Pancreas (tissue), 10 donors: Measurements from ENCODE around the gene RDH8. TPM values are rescaled to one million over a fixed set of nuclear protein-coding genes. Genes with fewer than 3 reads are reported as not detected.

Source experiments
- ATAC-seq, 4 donors: fragments of 200-7000 bp; cut with Tn5 transposase; one replicate each; pipeline versions ENCODE4 v1.8.0 to v1.9.1; 2020; ENCODE audit warnings: mild to moderate bottlenecking in 4 of 4, moderate library complexity in 4 of 4
- DNase-seq, 6 donors: peaks; one replicate each; pipeline ENCODE4 v3.0.0-alpha.2; 2020
- FAIRE-seq: peaks from 2 replicates; lab custom pipeline; 2012; peaks lifted over from hg19 to GRCh38; lab: Jason Lieb, UNC
- H3K27ac ChIP-seq, 4 donors: fragments of 200-600 bp; sonication (generic); 1 replicate in 3 of 4; 2 replicates in 1 of 4; pipeline versions ENCODE4 v1.5.0 to v1.8.0; 2020
- H3K27me3 ChIP-seq, 4 donors: fragments of 200-600 bp; one replicate each; pipeline ENCODE4 v1.8.0; 2021
- H3K36me3 ChIP-seq, 3 donors: fragments of 200-600 bp; sonication (generic) in 1 of 3; one replicate each; pipeline versions ENCODE4 v1.5.0 to v1.8.0; 2020 to 2021
- H3K4me1 ChIP-seq, 3 donors: fragments of 200-600 bp; one replicate each; pipeline ENCODE4 v1.8.0; 2021
- H3K4me3 ChIP-seq, 4 donors: fragments of 200-600 bp; sonication (generic) in 2 of 4; one replicate each; pipeline versions ENCODE4 v1.5.0 to v1.8.0; 2020 to 2021
- H3K9me3 ChIP-seq, 4 donors: fragments of 200-600 bp; one replicate each; pipeline ENCODE4 v1.8.0; 2021
- CTCF ChIP-seq, 4 donors: fragments of 200-600 bp; sonication (generic) in 3 of 4; IDR thresholded peaks; one replicate each; pipeline versions ENCODE4 v1.5.0 to v1.8.0; 2021; ENCODE audit warnings: antibody characterized with exemption in 4 of 4
- WGBS, 2 donors: extraction: QIAGEN DNeasy Blood & Tissue Kit; methylation state at CpG; one replicate each; pipeline ENCODE4 v1.1.7; 2013; 5-methylcytosine and 5-hydroxymethylcytosine counted together
- intact Hi-C, 3 donors: fragments of 100-400 bp; cut with DNase I; formaldehyde crosslinking; loops; one replicate each; pipeline versions ENCODE4 v1.11.1 to v1.14.2; 2022
- polyA plus RNA-seq, 2 donors: library from polyadenylated mRNA; stranded (reverse); fragments of 200-250 nt; gene quantifications; one replicate each; pipeline ENCODE4 v1.2.3, GENCODE V29; 2013
- total RNA-seq, 6 donors: library from RNA; stranded (reverse); fragmentation: NEBNext Ultra II Directional in 4 of 6; extraction: Animal tissue kit (Norgen Biotek cat#: 25700) in 4 of 6; gene quantifications; one replicate each; pipeline versions ENCODE4 v1.2.1 to v1.2.4, GENCODE V29; 2021 to 2023
- donor health status: healthy with polysubstance abuse.
- donor health status: DM: no; HTN: no; CAD: no; lungs with moderate emphysema.
- donor health status: DM: no; HTN: no; CAD: no.
- donor health status: control.
- donor health status: control.
- donor health status: Bipolar disorder and iron deficiency.
- donor health status: DM: yes; HTN: yes; CAD: no.
- donor health status: DM: no; HTN: no; CAD: no.
- donor health status: DM: no; HTN: no; CAD: no.
- donor health status: DM: yes; HTN: yes; CAD: no.

RDH8 gene
- total and polyA plus RNA-seq, 8 donors = not detected

DNA sequence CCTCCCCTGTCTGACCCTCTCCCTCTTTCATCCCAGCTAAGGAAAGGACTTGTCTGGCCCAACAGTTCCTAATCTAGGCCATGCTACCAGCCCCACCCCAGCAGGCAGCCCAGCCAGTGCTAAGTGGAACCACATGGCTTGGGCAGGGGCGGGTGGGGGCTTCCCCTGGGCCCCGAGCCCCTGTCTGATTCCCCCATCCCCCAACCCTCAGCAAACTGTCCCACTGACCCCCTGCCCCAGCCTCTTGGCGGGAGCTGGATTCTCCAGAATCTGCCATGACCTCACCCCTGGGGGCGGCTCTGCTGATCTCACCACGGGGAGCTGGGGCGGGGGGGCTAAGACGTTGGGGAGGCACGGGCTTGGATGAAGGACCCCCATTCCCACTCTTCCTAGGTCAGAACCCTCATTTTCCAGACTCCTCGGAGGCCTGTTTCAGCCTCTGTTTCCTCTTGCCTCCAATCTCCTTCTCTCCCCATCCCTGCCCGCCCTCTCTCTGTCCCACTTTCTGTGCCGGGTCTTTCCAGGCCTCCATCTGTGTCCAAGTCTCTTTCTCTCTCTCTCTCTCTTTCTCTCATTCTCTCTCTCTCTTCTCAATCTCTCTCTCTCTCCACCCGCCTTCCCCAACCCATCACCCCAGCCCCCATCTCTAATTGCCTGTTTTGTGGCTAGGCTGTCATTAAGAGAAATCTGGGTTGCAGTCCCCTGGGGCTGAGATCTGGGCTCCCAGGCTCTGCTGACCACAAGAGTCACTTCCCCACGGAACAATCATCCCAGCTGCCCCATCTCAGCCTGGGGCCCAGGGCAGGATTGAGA lies 5.7 kb upstream of the RDH8 start:
- intact Hi-C loops = no loop called here
- FAIRE-seq (no peak), DNase-seq (peak in 1 of 6 donors; percentile 26), ATAC-seq (peak in 2 of 4 donors; percentile 2 to 6)
- H3K36me3 ChIP-seq = no peaks in the 10 kb centered on the region
- whole genome bisulfite sequencing, 2 donors = 59 to 61% methylated on average over 13 of the region's 13 CpGs
- H3K27ac ChIP-seq = no peak overlapping the region
- no peak overlapping the region for H3K4me3 ChIP-seq
- TF ChIP-seq CTCF (IDR thresholded peaks at IDR 0.05) = no peak
- peaks cover 0 to 17% (median under 1%) of the 10 kb centered on the region in 4 donors for H3K27me3 ChIP-seq
- no peaks in the 10 kb centered on the region for H3K9me3 ChIP-seq
- peaks cover 0 to 7% (median 6%) of the 10 kb centered on the region in 3 donors for H3K4me1 ChIP-seq

DNA sequence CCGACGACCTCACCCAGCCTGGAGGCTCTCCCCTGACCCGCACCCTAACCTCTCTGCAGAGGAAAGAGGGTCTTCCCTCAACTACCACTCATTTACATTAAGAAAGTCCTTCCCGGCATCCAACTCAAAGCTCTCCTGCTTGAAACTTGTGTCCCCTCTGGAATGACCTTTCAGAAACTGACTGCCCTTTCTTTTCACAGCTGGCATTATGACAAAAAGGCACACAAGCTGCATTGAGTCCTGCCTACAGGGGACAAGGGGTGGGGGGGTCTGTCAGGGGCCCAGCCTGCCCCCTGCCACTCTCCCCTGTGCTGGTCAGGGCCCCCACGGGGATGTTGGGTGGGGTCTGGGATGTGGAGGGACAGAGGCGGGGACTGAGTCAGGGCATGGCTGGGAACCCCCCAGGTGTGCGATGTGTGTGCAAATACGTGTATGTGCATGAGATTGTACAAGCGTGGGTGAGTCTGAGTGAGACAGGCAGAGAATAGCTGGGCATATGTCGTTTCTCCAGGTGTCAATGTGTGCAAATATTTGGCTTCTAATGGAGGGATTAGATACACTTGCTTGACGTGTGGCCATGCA lies 5.0 kb upstream of the RDH8 start:
- H3K27me3 ChIP-seq = peaks cover 0 to 17% (median 2%) of the 10 kb centered on the region in 4 donors
- TF ChIP-seq CTCF (IDR thresholded peaks at IDR 0.05) = no peak
- no peak overlapping the region for H3K4me3 ChIP-seq
- DNase-seq (no peak), FAIRE-seq (no peak), ATAC-seq (peak in 2 of 4 donors; percentile 3 to 28)
- H3K9me3 ChIP-seq = no peaks in the 10 kb centered on the region
- peaks cover 0 to 7% (median 6%) of the 10 kb centered on the region in 3 donors for H3K4me1 ChIP-seq
- H3K27ac ChIP-seq = no peak overlapping the region
- H3K36me3 ChIP-seq = no peaks in the 10 kb centered on the region
- WGBS, 2 donors = 29 to 31% methylated on average over 10 to 11 of the region's 11 CpGs
- intact Hi-C loops = no loop called here

GRCh38 chr19:10009714-10010224 lies 3.5 kb upstream of the RDH8 start:
- ATAC-seq (no peak), FAIRE-seq (no peak), DNase-seq (no peak)
- no peaks in the 10 kb centered on the region for H3K36me3 ChIP-seq
- 4% methylated on average over 21 to 22 of the region's 22 CpGs for WGBS, 2 donors
- peak overlapping the region in 2 of 4 donors; percentile 24 to 30 for H3K4me3 ChIP-seq
- H3K4me1 ChIP-seq = peaks cover 0 to 7% (median 6%) of the 10 kb centered on the region in 3 donors
- no peak overlapping the region for H3K27ac ChIP-seq
- intact Hi-C loops = no loop called here
- no peaks in the 10 kb centered on the region for H3K9me3 ChIP-seq
- H3K27me3 ChIP-seq = peaks cover 0 to 17% (median 2%) of the 10 kb centered on the region in 4 donors
- TF ChIP-seq CTCF (IDR thresholded peaks at IDR 0.05) = no peak

DNA sequence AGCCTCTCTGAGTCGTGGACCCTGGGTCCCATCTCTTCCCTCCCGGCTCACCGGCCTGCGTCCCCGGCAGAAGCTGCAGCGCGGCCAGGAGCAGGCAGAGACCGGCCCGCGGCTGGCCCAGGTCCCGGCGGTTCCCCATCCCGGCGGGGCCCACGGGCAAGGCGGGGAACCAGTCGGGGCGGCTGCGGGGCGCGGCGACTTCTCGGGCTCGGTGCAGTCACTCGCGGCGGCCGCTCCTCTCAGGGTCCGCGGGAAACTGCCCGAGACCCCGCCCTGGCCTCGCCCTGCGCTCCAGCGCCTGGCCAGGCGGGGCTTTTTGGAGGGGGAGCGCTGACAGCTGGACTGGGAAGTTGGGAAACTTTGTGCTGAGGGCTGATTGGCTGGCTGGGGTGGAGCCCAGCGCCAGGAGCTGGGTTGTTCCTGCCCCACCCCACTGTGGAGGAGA lies 3.0 kb upstream of the RDH8 start, which contains the start of gene COL5A3:
Gene COL5A3, minus strand, starts transcription at position 258 of the 445 bp plus-strand sequence. Its CDS starts 119 bp downstream, at position 139.
- WGBS, 2 donors = 2% methylated on average over 29 to 38 of the region's 38 CpGs
- Histone ChIP-seq H3K27ac (no peak within 1 kb of the TSS), H3K9me3 (no peaks in the 10 kb centered on the region), H3K27me3 (peaks cover 0 to 17% (median 2%) of the 10 kb centered on the region in 4 donors), H3K4me1 (peaks cover 0 to 7% (median 6%) of the 10 kb centered on the region in 3 donors), H3K36me3 (no peaks in the 10 kb centered on the region), H3K4me3 (peak within 1 kb of the TSS in 2 of 4 donors; percentile 24 to 30)
- intact Hi-C loops = no loop called here
- no peak for FAIRE-seq
- TF ChIP-seq CTCF (IDR thresholded peaks at IDR 0.05) = no peak
- peak in 1 of 6 donors; percentile 18 for DNase-seq
- ATAC-seq = peak in 2 of 4 donors; percentile 33 to 49
